DOHH2 (cell line): Measurements from ENCODE around the gene OPTN.

Experiments
- H3F3A ChIP-seq: fragments of 200-600 bp; sonication (generic), shearing (Covaris generic); 2 replicates; pipeline ENCODE4 v1.6.0; 2016; ENCODE audit warnings: antibody characterized with exemption, mild to moderate bottlenecking; ENCODE audit not compliant: control insufficient read depth, insufficient read depth
- H3K27ac ChIP-seq: fragments of 200-600 bp; sonication (generic); 2 replicates; pipeline ENCODE4 v1.5.1; 2014; ENCODE audit warnings: low read depth, mild to moderate bottlenecking, low read length, moderate library complexity
- H3K27me3 ChIP-seq: fragments of 200-600 bp; sonication (generic); 2 replicates; pipeline ENCODE4 v1.6.1; 2014; ENCODE audit warnings: mild to moderate bottlenecking, low read length, mixed read lengths; ENCODE audit not compliant: control insufficient read depth
- H3K36me3 ChIP-seq: fragments of 200-600 bp; sonication (generic); 2 replicates; pipeline ENCODE4 v1.6.1; 2014; ENCODE audit warnings: mild to moderate bottlenecking, low read length, moderate library complexity, mixed read lengths; ENCODE audit not compliant: control insufficient read depth
- H3K4me1 ChIP-seq: fragments of 200-600 bp; sonication (generic); 2 replicates; pipeline ENCODE4 v1.6.1; 2014; ENCODE audit warnings: mild to moderate bottlenecking, low read length, mixed read lengths; ENCODE audit not compliant: control insufficient read depth
- H3K4me2 ChIP-seq: fragments of 200-600 bp; sonication (generic); 2 replicates; pipeline ENCODE4 v1.6.0; 2014; ENCODE audit warnings: mild to moderate bottlenecking, low read length, moderate library complexity
- H3K4me3 ChIP-seq: fragments of 200-600 bp; sonication (generic); 2 replicates; pipeline ENCODE4 v1.5.1; 2014; ENCODE audit warnings: mild to moderate bottlenecking, low read length, mixed read lengths
- H3K79me2 ChIP-seq: fragments of 200-600 bp; sonication (generic); 2 replicates; pipeline ENCODE4 v1.6.1; 2014; ENCODE audit warnings: mild to moderate bottlenecking, low read length, mixed read lengths; ENCODE audit not compliant: control insufficient read depth
- H3K9me2 ChIP-seq: fragments of 200-600 bp; sonication (generic); replicated peaks from 2 replicates; pipeline ENCODE4 v1.6.1; 2014; ENCODE audit warnings: mild to moderate bottlenecking, low read length, mixed read lengths; ENCODE audit not compliant: control insufficient read depth
- H3K9me3 ChIP-seq: fragments of 200-600 bp; sonication (generic); 2 replicates; pipeline ENCODE4 v1.6.1; 2014; ENCODE audit warnings: antibody characterized with exemption, low read length, mixed read lengths; ENCODE audit not compliant: control insufficient read depth, insufficient read depth
- H4K20me1 ChIP-seq: fragments of 200-600 bp; sonication (generic); 2 replicates; pipeline ENCODE4 v1.6.0; 2014; ENCODE audit warnings: low read depth, mild to moderate bottlenecking, antibody characterized with exemption, low read length, moderate library complexity; ENCODE audit not compliant: control insufficient read depth, insufficient read depth
- CTCF ChIP-seq: fragments of 200-600 bp; sonication (generic); IDR thresholded peaks from one replicate; pipeline ENCODE4 v1.5.1; 2014; ENCODE audit warnings: antibody characterized with exemption, mild to moderate bottlenecking, low read depth, low read length; ENCODE audit not compliant: poor library complexity, severe bottlenecking
- EZH2phosphoT487 ChIP-seq: fragments of 200-600 bp; sonication (generic); IDR thresholded peaks from 2 replicates; pipeline ENCODE4 v1.6.1; 2017; ENCODE audit warnings: borderline replicate concordance, mild to moderate bottlenecking, antibody characterized with exemption, low read length, moderate library complexity, mixed read lengths

Gene OPTN

GRCh38 chr10:13183625-13184024, 83.7 kb downstream of the OPTN start:
- Histone ChIP-seq H3K4me2 (no peak overlapping the region), H3K9me3 (no peaks in the 10 kb centered on the region), H4K20me1 (no peaks in the 10 kb centered on the region; the same call in 1 of the 2 replicates), H3K4me3 (no peak overlapping the region), H3K9me2 (no peaks in the 10 kb centered on the region), H3K36me3 (peaks cover 97% of the 10 kb centered on the region), H3K27me3 (no peaks in the 10 kb centered on the region), H3F3A (no peaks in the 10 kb centered on the region), H3K79me2 (peaks cover 7% of the 10 kb centered on the region; the same call in 1 of the 2 replicates), H3K27ac (no peak overlapping the region), H3K4me1 (no peaks in the 10 kb centered on the region)
- no peak for TF ChIP-seq EZH2phosphoT487
- TF ChIP-seq CTCF: no peak

- no peak for TF ChIP-seq CTCF
- TF ChIP-seq EZH2phosphoT487: no peak
- Histone ChIP-seq H3K79me2 (0 out of 2 replicates have a peak, but pooled peaks cover under 1% of the 10 kb centered on the region), H3K9me2 (no peaks in the 10 kb centered on the region), H3K4me2 (no peak overlapping the region), H3K27me3 (no peaks in the 10 kb centered on the region), H3F3A (no peaks in the 10 kb centered on the region), H3K4me3 (no peak overlapping the region), H3K4me1 (no peaks in the 10 kb centered on the region), H3K36me3 (peaks cover 97% of the 10 kb centered on the region), H3K9me3 (no peaks in the 10 kb centered on the region), H4K20me1 (no peaks in the 10 kb centered on the region; the same call in 1 of the 2 replicates), H3K27ac (no peak overlapping the region)
Observed at GRCh38 chr10:13184276-13184675, 84.3 kb downstream of the OPTN start.

- H3K9me2 ChIP-seq: no peaks in the 10 kb centered on the region
- H3K36me3 ChIP-seq: peaks cover 97% of the 10 kb centered on the region
- no peaks in the 10 kb centered on the region for H3K9me3 ChIP-seq
- no peaks in the 10 kb centered on the region for H3K4me1 ChIP-seq
- H3K27me3 ChIP-seq: no peaks in the 10 kb centered on the region
- H3K4me2 ChIP-seq: no peak overlapping the region
- no peak overlapping the region for H3K4me3 ChIP-seq
- H3K79me2 ChIP-seq: no peaks in the 10 kb centered on the region
- no peaks in the 10 kb centered on the region for H3F3A ChIP-seq
- H3K27ac ChIP-seq: no peak overlapping the region
- H4K20me1 ChIP-seq: no peaks in the 10 kb centered on the region; the same call in 1 of the 2 replicates
- TF ChIP-seq EZH2phosphoT487 (no peak), CTCF (no peak)
Observed at GRCh38 chr10:13184730-13185514, 85.0 kb downstream of the OPTN start.
